A549 (cell line): ENCODE data around the gene LRRC72. TPM values are rescaled to one million over a fixed set of nuclear protein-coding genes. Genes with fewer than 3 reads are reported as not detected.

Source experiments
- ATAC-seq, 2 experiments: fragments of 200-7000 bp in 1 of 2; fragments of >200 bp in 1 of 2; cut with Nextera tagmentation in 1 of 2; cut with Tn5 transposase in 1 of 2; 3 replicates each; pipeline versions ENCODE4 v1.8.0 to v1.9.1; 2018 to 2020; ENCODE audit warnings: mild to moderate bottlenecking in 1 of 2, moderate library complexity in 1 of 2
- CTCF ChIA-PET: fragments of 300-600 bp; sonication (Branson Sonifier 250); formaldehyde crosslinking; extraction: SDS; loops from one replicate; lab custom pipeline; 2021; ENCODE audit warnings: antibody characterized with exemption, inconsistent platforms; lab: Yijun Ruan, JAX
- POLR2A ChIA-PET: fragments of 350-600 bp; formaldehyde crosslinking; extraction: SDS; loops from one replicate; lab custom pipeline; 2021; ENCODE audit warnings: antibody characterized with exemption, inconsistent platforms; lab: Yijun Ruan, JAX
- DNase-seq, 2 experiments: peaks; one replicate each; pipeline versions ENCODE4 v3.0.0 to v3.0.0-alpha.2; 2011 to 2016; ENCODE audit warnings: low read depth in 1 of 2, low spot score in 1 of 2
- FAIRE-seq: peaks from 2 replicates; lab custom pipeline; 2011; peaks lifted over from hg19 to GRCh38; lab: Jason Lieb, UNC
- H3K27ac ChIP-seq, 2 experiments: fragments of >200 bp; sonication (Bioruptor Twin); formaldehyde crosslinking; 3 replicates each; pipeline ENCODE4 v1.5.1; 2016 to 2017
- H3K4me1 ChIP-seq: fragments of >200 bp; sonication (Bioruptor Twin); formaldehyde crosslinking; 3 replicates; pipeline ENCODE4 v1.6.1; 2016
- H3K4me2 ChIP-seq: fragments of >200 bp; sonication (Bioruptor Twin); formaldehyde crosslinking; 3 replicates; pipeline ENCODE4 v1.6.1; 2016
- H3K4me3 ChIP-seq: fragments of >200 bp; sonication (Bioruptor Twin); formaldehyde crosslinking; 3 replicates; pipeline ENCODE4 v1.5.1; 2016
- H3K9me3 ChIP-seq: fragments of >200 bp; sonication (Bioruptor Twin); formaldehyde crosslinking; 3 replicates; pipeline ENCODE4 v1.6.1; 2016
- BHLHE40 ChIP-seq: IDR thresholded peaks from 2 replicates; pipeline ENCODE4 v1.6.1; 2012; ENCODE audit warnings: low read depth, low read length, inconsistent platforms
- CBX2 ChIP-seq: fragments of 200-600 bp; sonication (generic); IDR thresholded peaks from 2 replicates; pipeline ENCODE4 v1.6.1; 2016; ENCODE audit warnings: low read depth, mild to moderate bottlenecking, borderline replicate concordance
- CBX8 ChIP-seq: fragments of 200-600 bp; sonication (generic); IDR thresholded peaks from 2 replicates; pipeline ENCODE4 v1.6.1; 2016
- CEBPB ChIP-seq, 2 experiments: fragments of >200 bp in 1 of 2; sonication (Bioruptor Twin) in 1 of 2; formaldehyde crosslinking in 1 of 2; IDR thresholded peaks; 2 replicates each; pipeline ENCODE4 v1.6.1; 2012 to 2016
- CHD2 ChIP-seq: fragments of 150-350 bp; IDR thresholded peaks from 2 replicates; pipeline ENCODE4 v1.6.1; 2014; ENCODE audit warnings: low read length; ENCODE audit not compliant: partially characterized antibody
- CHD4 ChIP-seq: fragments of 200-600 bp; sonication (generic); IDR thresholded peaks from 2 replicates; pipeline ENCODE4 v1.6.1; 2016; ENCODE audit warnings: antibody characterized with exemption, mild to moderate bottlenecking, borderline replicate concordance
- E2F6 ChIP-seq: IDR thresholded peaks from 2 replicates; pipeline ENCODE4 v1.6.1; 2012; ENCODE audit warnings: low read depth, borderline replicate concordance
- ELK1 ChIP-seq: fragments of 150-350 bp; IDR thresholded peaks from 2 replicates; pipeline ENCODE4 v1.6.1; 2014; ENCODE audit warnings: low read depth, mild to moderate bottlenecking, low read length
- EP300 ChIP-seq, 2 experiments: fragments of >200 bp; sonication (Bioruptor Twin); formaldehyde crosslinking; IDR thresholded peaks; 2 replicates in 1 of 2; 3 replicates in 1 of 2; pipeline ENCODE4 v1.6.1; 2016 to 2017
- FOSL2 ChIP-seq, 2 experiments: fragments of 450-650 bp in 1 of 2; fragments of >200 bp in 1 of 2; sonication (Bioruptor Twin) in 1 of 2; formaldehyde crosslinking; IDR thresholded peaks; 2 replicates each; pipeline versions ENCODE4 v1.5.0 to v1.6.1; 2016 to 2020; ENCODE audit warnings: mild to moderate bottlenecking in 1 of 2, moderate library complexity in 1 of 2
- FOXS1 ChIP-seq: fragments of 250-450 bp; sonication (Bioruptor Pico); IDR thresholded peaks from 2 replicates; pipeline ENCODE4 v1.5.0; 2020; ENCODE audit warnings: mild to moderate bottlenecking, moderate library complexity
- GATA3 ChIP-seq: IDR thresholded peaks from 2 replicates; pipeline ENCODE4 v1.6.1; 2012; ENCODE audit warnings: borderline replicate concordance
- HES2 ChIP-seq: fragments of >200 bp; sonication (Bioruptor Twin); formaldehyde crosslinking; IDR thresholded peaks from 2 replicates; pipeline ENCODE4 v1.6.1; 2016
- HOXA7 ChIP-seq: fragments of 250-450 bp; sonication (Bioruptor Pico); IDR thresholded peaks from 2 replicates; pipeline ENCODE4 v1.5.0; 2020; ENCODE audit warnings: mild to moderate bottlenecking, moderate library complexity
- MAZ ChIP-seq: fragments of 150-350 bp; IDR thresholded peaks from 2 replicates; pipeline ENCODE4 v1.6.1; 2014; ENCODE audit warnings: antibody characterized with exemption, low read depth, low read length, borderline replicate concordance
- POLR2A ChIP-seq: IDR thresholded peaks from 2 replicates; pipeline ENCODE4 v1.6.1; 2012; ENCODE audit warnings: mild to moderate bottlenecking, low read length
- RFX5 ChIP-seq: fragments of 450-650 bp; IDR thresholded peaks from 2 replicates; pipeline ENCODE4 v1.7.1; 2014; ENCODE audit warnings: antibody characterized with exemption, mild to moderate bottlenecking, moderate library complexity
- SREBF2 ChIP-seq: fragments of 450-650 bp; IDR thresholded peaks from 2 replicates; pipeline ENCODE4 v1.6.1; 2014; ENCODE audit warnings: mild to moderate bottlenecking, moderate library complexity
- ZC3H11A ChIP-seq: fragments of 450-650 bp; IDR thresholded peaks from 2 replicates; pipeline ENCODE4 v1.6.1; 2014; ENCODE audit warnings: antibody characterized with exemption, mild to moderate bottlenecking
- WGBS: methylation state at CpG from one replicate; pipeline ENCODE4 v1.1.6; 2017; ENCODE audit errors: missing lambda C conversion rate; 5-methylcytosine and 5-hydroxymethylcytosine counted together
- polyA plus RNA-seq, 4 experiments: library from polyadenylated mRNA; depleted of rRNA in 3 of 4; stranded (reverse); fragments of >200 nt; fragmentation: RNase III in 1 of 4; extraction: RNeasy Plus Mini Kit Qiagen cat#74134 plus additional on column Dnase treatment in 1 of 4; gene quantifications; 2 replicates in 3 of 4; 3 replicates in 1 of 4; pipeline ENCODE4 v1.2.3, GENCODE V29; 2011 to 2017

LRRC72 gene
- polyA plus RNA-seq, 2 of the 4 experiments (the other 2 are of a cell fraction) = not detected

- Histone ChIP-seq H3K4me2 (no peak overlapping the region), H3K27ac (no peak overlapping the region), H3K4me3 (no peak overlapping the region), H3K9me3 (no peaks in the 10 kb centered on the region), H3K4me1 (no peaks in the 10 kb centered on the region)
- ChIA-PET CTCF (interaction anchor here (1.1 to 3.8 kb wide), 2 partner anchors 10 to 123 kb away, joined by 4 to 24 read pairs; no protein-coding TSS in a partner anchor), POLR2A (no interaction called here)
- DNase-seq (no peak), FAIRE-seq (no peak), ATAC-seq (no peak)
- TF ChIP-seq SREBF2 (no peak), CHD4 (no peak), ELK1 (no peak), HOXA7 (CRISPR knock-in tag) (no peak), MAZ (no peak), CBX2 (no peak), HES2 (no peak), CHD2 (no peak), E2F6 (no peak), CBX8 (no peak), ZC3H11A (no peak), GATA3 (no peak)
- WGBS = 57% methylated on average over 10 of the region's 10 CpGs
These were observed 28.1 kb downstream of the LRRC72 start for GRCh38 chr7:16554518-16555236.

GRCh38 chr7:16556359-16556758 lies 29.7 kb downstream of the LRRC72 start:
- Histone ChIP-seq H3K4me2 (no peak overlapping the region), H3K9me3 (no peaks in the 10 kb centered on the region), H3K27ac (no peak overlapping the region), H3K4me3 (no peak overlapping the region), H3K4me1 (no peaks in the 10 kb centered on the region)
- 22% methylated on average over 2 of the region's 2 CpGs for WGBS
- CTCF ChIA-PET = interaction anchor here (1.5 to 3.8 kb wide), 2 partner anchors 9 to 135 kb away, joined by 4 to 24 read pairs; partner anchors contain the start of gene CRPPA
- DNase-seq (no peak), FAIRE-seq (no peak), ATAC-seq (no peak)
- POLR2A ChIA-PET = no interaction called here
- no peak for TF ChIP-seq CEBPB (IDR thresholded peaks at IDR 0.05)
- TF ChIP-seq RFX5 = no peak

GRCh38 chr7:16558761-16559302 lies 32.2 kb downstream of the LRRC72 start:
- WGBS = 89% methylated on average over 4 of the region's 4 CpGs
- no peak overlapping the region for H3K4me2 ChIP-seq
- ChIA-PET CTCF (interaction anchor here (1.6 kb wide), 1 partner anchor 126 kb away, joined by 8 read pairs; no protein-coding TSS in a partner anchor), POLR2A (no interaction called here)
- no peak for TF ChIP-seq CHD2
- no peak for TF ChIP-seq POLR2A
- no peak for TF ChIP-seq BHLHE40
- TF ChIP-seq EP300 (IDR thresholded peaks at IDR 0.05) = no peak
- no peak for TF ChIP-seq FOXS1 (CRISPR knock-in tag)
- TF ChIP-seq CEBPB (IDR thresholded peaks at IDR 0.05) = no peak
- no peak for TF ChIP-seq HES2
- TF ChIP-seq FOSL2 (IDR thresholded peaks at IDR 0.05) = no peak
- no peak for TF ChIP-seq FOSL2 (CRISPR knock-in tag; IDR thresholded peaks at IDR 0.05)
- FAIRE-seq (no peak), DNase-seq (no peak), ATAC-seq (no peak)
- no peaks in the 10 kb centered on the region for H3K9me3 ChIP-seq
- H3K4me1 ChIP-seq = no peaks in the 10 kb centered on the region
- H3K4me3 ChIP-seq = no peak overlapping the region
- no peak overlapping the region for H3K27ac ChIP-seq
